Panc1 (cell line): ENCODE results near the gene RNF144A. TPM values are rescaled to one million over a fixed set of nuclear protein-coding genes. Genes with fewer than 3 reads are reported as not detected.

Experiments used
- ATAC-seq: fragments of 200-7000 bp; cut with Tn5 transposase; 2 replicates; pipeline ENCODE4 v1.9.1; 2020; ENCODE audit warnings: mild to moderate bottlenecking, moderate library complexity
- BruUV-seq: library from RNA; stranded (reverse); fragments of 400-500 nt; replicated peaks from 2 replicates; lab custom pipeline; 2021; lab: Mats Ljungman, UMichigan
- CTCF ChIA-PET: fragments of 300-600 bp; sonication (Branson Sonifier 250); formaldehyde crosslinking; loops from one replicate; lab custom pipeline; 2022; ENCODE audit warnings: antibody characterized with exemption; lab: Charles Lee
- POLR2A ChIA-PET: fragments of 300-600 bp; sonication (Branson Sonifier 250); formaldehyde crosslinking; loops from one replicate; lab custom pipeline; 2022; ENCODE audit warnings: antibody characterized with exemption; lab: Charles Lee
- DNase-seq: peaks from one replicate; pipeline ENCODE4 v3.0.0-alpha.2; 2010; ENCODE audit warnings: low read depth, low spot score
- H3K27ac ChIP-seq: 2 replicates; pipeline ENCODE4 v1.5.1; 2011; ENCODE audit warnings: mild to moderate bottlenecking, low read length, inconsistent platforms
- H3K27me3 ChIP-seq: fragments of 200-500 bp; sonication (Bioruptor generic); 2 replicates; pipeline ENCODE4 v1.6.0; 2014; ENCODE audit warnings: low read length, inconsistent platforms; ENCODE audit not compliant: control insufficient read depth, insufficient read depth
- H3K36me3 ChIP-seq: fragments of 200-500 bp; sonication (Bioruptor generic); 2 replicates; pipeline ENCODE4 v1.5.1; 2014; ENCODE audit warnings: inconsistent platforms, mild to moderate bottlenecking, low read length, moderate library complexity; ENCODE audit not compliant: control insufficient read depth, insufficient read depth
- H3K4me1 ChIP-seq: 2 replicates; pipeline ENCODE4 v1.5.1; 2011; ENCODE audit warnings: inconsistent platforms, mild to moderate bottlenecking, low read length, moderate library complexity; ENCODE audit not compliant: control insufficient read depth, insufficient read depth
- H3K4me3 ChIP-seq, 2 experiments: 2 replicates each; pipeline ENCODE4 v1.5.1; 2011 to 2012; ENCODE audit warnings: low read depth in 2 of 2, low read length in 2 of 2, mild to moderate bottlenecking in 2 of 2, inconsistent platforms in 1 of 2, moderate library complexity in 1 of 2
- H3K9me3 ChIP-seq: fragments of 200-500 bp; sonication (Bioruptor generic); 2 replicates; pipeline ENCODE4 v1.5.1; 2014; ENCODE audit warnings: low read depth, mild to moderate bottlenecking, inconsistent platforms, low read length, moderate library complexity; ENCODE audit not compliant: control insufficient read depth, insufficient read depth
- CTCF ChIP-seq: fragments of 450-650 bp; IDR thresholded peaks from 2 replicates; pipeline ENCODE4 v1.5.1; 2017; ENCODE audit warnings: mild to moderate bottlenecking
- POLR2AphosphoS5 ChIP-seq: IDR thresholded peaks from 2 replicates; pipeline ENCODE4 v1.6.1; 2012; ENCODE audit warnings: mild to moderate bottlenecking, low read depth, low read length, moderate library complexity
- REST ChIP-seq, 2 experiments: IDR thresholded peaks; 2 replicates each; pipeline ENCODE4 v1.6.1; 2011 to 2012; ENCODE audit warnings: low read depth in 2 of 2, control low read depth in 1 of 2, low read length in 1 of 2, mild to moderate bottlenecking in 1 of 2, moderate library complexity in 1 of 2; ENCODE audit not compliant: insufficient read depth in 1 of 2
- SIN3A ChIP-seq: IDR thresholded peaks from 2 replicates; pipeline ENCODE4 v1.6.1; 2012; ENCODE audit warnings: low read depth, mild to moderate bottlenecking, low read length, moderate library complexity, borderline replicate concordance; ENCODE audit not compliant: insufficient read depth
- TCF7L2 ChIP-seq: IDR thresholded peaks from 2 replicates; pipeline ENCODE4 v1.6.1; 2011; ENCODE audit warnings: mild to moderate bottlenecking, low read depth, low read length, inconsistent platforms
- in situ Hi-C: cut with HindIII; loops from 2 replicates; pipeline ENCODE4 v1.10.0; 2016; ENCODE audit warnings: low sequenced_read_pairs, low pct_unique_long_range_greater_than_20kb
- intact Hi-C: fragments of 100-400 bp; cut with micrococcal nuclease; formaldehyde crosslinking; loops from one replicate; pipeline ENCODE4 v1.10.0; 2022; ENCODE audit not compliant: unreplicated experiment
- total RNA-seq: library from RNA; stranded (reverse); gene quantifications from one replicate; pipeline ENCODE4 v1.2.1, GENCODE V29; 2021; ENCODE audit not compliant: unreplicated experiment

RNF144A gene
- total RNA-seq, 1 experiment from 2014 or later = 5.4 TPM

- in situ Hi-C loops (no loop called here), intact Hi-C loops (no loop called here)
- no peak for TF ChIP-seq POLR2AphosphoS5
- no peak for TF ChIP-seq CTCF
- no peak for TF ChIP-seq SIN3A
- H3K27me3 ChIP-seq = no peaks in the 10 kb centered on the region
- ChIA-PET CTCF (no interaction called here), POLR2A (no interaction called here)
- BruUV-seq = no TSS peak
- H3K27ac ChIP-seq = no peak overlapping the region
- H3K4me1 ChIP-seq = no peaks in the 10 kb centered on the region
- no peaks in the 10 kb centered on the region for H3K9me3 ChIP-seq
- no peak for ATAC-seq
- no peak for DNase-seq
- no peak overlapping the region for H3K4me3 ChIP-seq
- no peaks in the 10 kb centered on the region for H3K36me3 ChIP-seq
Observed at GRCh38 chr2:6929196-6929819, 12.1 kb downstream of the RNF144A start.

GRCh38 chr2:6930923-6931647 is 13.9 kb downstream of the RNF144A start:
- TF ChIP-seq SIN3A = no peak
- TF ChIP-seq TCF7L2 = no peak
- no peak for TF ChIP-seq CTCF
- no peak for TF ChIP-seq REST (IDR thresholded peaks at IDR 0.05; ENCODE audit: insufficient read depth in 1 of 2, low read depth in 2 of 2, low read length in 1 of 2)
- no peak for TF ChIP-seq POLR2AphosphoS5
- H3K36me3 ChIP-seq = no peaks in the 10 kb centered on the region
- ATAC-seq (no peak), DNase-seq (no peak)
- ChIA-PET CTCF (no interaction called here), POLR2A (no interaction called here)
- H3K4me1 ChIP-seq = no peaks in the 10 kb centered on the region
- no peaks in the 10 kb centered on the region for H3K27me3 ChIP-seq
- intact Hi-C loops (no loop called here), in situ Hi-C loops (no loop called here)
- no TSS peak for BruUV-seq
- no peaks in the 10 kb centered on the region for H3K9me3 ChIP-seq
- no peak overlapping the region for H3K4me3 ChIP-seq
- no peak overlapping the region for H3K27ac ChIP-seq
